Right atrium auricular region (tissue), 2 donors: ENCODE results near the gene FAM76A. TPM values are rescaled to one million over a fixed set of nuclear protein-coding genes. Genes with fewer than 3 reads are reported as not detected.
"Not testable (repeated sequence)": the region's sequence is repeated elsewhere in the genome, so short reads cannot be mapped to it uniquely, and the experiment has no call there.

ENCODE experiments used
- DNase-seq: peaks from one replicate; pipeline ENCODE4 v3.0.0-alpha.2; 2019; ENCODE audit warnings: low spot score
- H3K27ac ChIP-seq, 2 donors: fragments of 200-600 bp; sonication (generic); 1 replicate in 1 of 2; 2 replicates in 1 of 2; pipeline ENCODE4 v1.5.1; 2016 to 2019
- H3K27me3 ChIP-seq, 2 donors: fragments of 200-600 bp; sonication (generic); one replicate each; pipeline versions ENCODE4 v1.5.1 to v1.6.0; 2017 to 2019
- H3K36me3 ChIP-seq: fragments of 200-600 bp; sonication (generic); one replicate; pipeline ENCODE4 v1.5.1; 2016
- H3K4me1 ChIP-seq, 2 donors: fragments of 200-600 bp; sonication (generic); one replicate each; pipeline versions ENCODE4 v1.5.1 to v1.6.0; 2017 to 2019
- H3K4me3 ChIP-seq, 2 donors: fragments of 200-600 bp; sonication (generic); 1 replicate in 1 of 2; 2 replicates in 1 of 2; pipeline ENCODE4 v1.5.1; 2017 to 2019; ENCODE audit warnings: mild to moderate bottlenecking in 1 of 2, moderate library complexity in 1 of 2
- H3K9me3 ChIP-seq, 2 donors: fragments of 200-600 bp; sonication (generic); one replicate each; pipeline ENCODE4 v1.5.1; 2019
- CTCF ChIP-seq, 2 donors: fragments of 200-600 bp; sonication (generic); IDR thresholded peaks; one replicate each; pipeline ENCODE4 v1.5.1; 2019; ENCODE audit warnings: antibody characterized with exemption in 2 of 2
- total RNA-seq, 2 donors: library from RNA; depleted of rRNA; stranded (reverse); fragments of >200 nt; gene quantifications; one replicate each; pipeline ENCODE4 v1.1.0, GENCODE V29; 2016

The FAM76A gene
- 10 to 100 TPM in 1 of 2 donors, 1 to 10 TPM in 1; 9.8 to 11.3 TPM for total RNA-seq

- peak; percentile 100 for DNase-seq
- Histone ChIP-seq H3K4me3 (peak within 1 kb of the TSS; percentile 82 to 96), H3K36me3 (peaks cover 7% of the 10 kb centered on the region), H3K4me1 (peaks cover 0 to 21% of the 10 kb centered on the region in 2 donors), H3K9me3 (no peaks in the 10 kb centered on the region), H3K27me3 (no peaks in the 10 kb centered on the region), H3K27ac (peak within 1 kb of the TSS; percentile 92 to 95)
- peak in 1 of 2 donors; percentile 47 for TF ChIP-seq CTCF (IDR thresholded peaks at IDR 0.05)
Measured at GRCh38 chr1:27725374-27726172, at the start of gene FAM76A. FAM76A (plus strand) TSS chr1:27725961; CDS start chr1:27726081, 120 bp downstream.

GRCh38 chr1:27676410-27676809 lies 49.4 kb upstream of the FAM76A start:
- peaks cover 0 to 14% of the 10 kb centered on the region in 2 donors for H3K4me1 ChIP-seq
- H3K27ac ChIP-seq: no peak overlapping the region
- no peaks in the 10 kb centered on the region for H3K27me3 ChIP-seq
- H3K9me3 ChIP-seq: peaks cover 0 to 5% of the 10 kb centered on the region in 2 donors
- no peak for DNase-seq
- H3K36me3 ChIP-seq: no peaks in the 10 kb centered on the region
- no peak for TF ChIP-seq CTCF (IDR thresholded peaks at IDR 0.05)
- no peak overlapping the region for H3K4me3 ChIP-seq

DNA sequence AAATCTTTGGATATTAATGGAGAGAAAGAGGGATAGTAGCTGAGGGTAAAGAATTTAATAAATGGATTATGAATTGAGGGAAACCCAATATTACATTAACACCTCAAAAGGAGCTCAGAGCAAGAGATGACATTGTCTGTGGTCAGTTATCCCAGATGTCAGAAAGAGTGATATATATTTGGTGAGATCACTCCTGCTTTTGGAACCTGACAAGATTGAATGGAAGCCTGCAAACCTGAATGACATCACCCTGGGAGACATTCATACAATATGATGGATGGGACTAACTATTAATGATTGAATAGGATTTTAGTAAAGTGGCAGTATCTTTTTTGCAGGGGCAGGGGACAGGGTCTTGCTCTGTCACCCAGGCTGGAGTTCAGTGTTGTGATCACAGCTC lies 47.0 kb upstream of the FAM76A start:
- no peaks in the 10 kb centered on the region for H3K27me3 ChIP-seq

GRCh38 chr1:27680225-27680791 lies 45.5 kb upstream of the FAM76A start:
- H3K36me3 ChIP-seq, H3K27me3 ChIP-seq, H3K27ac ChIP-seq, H3K4me1 ChIP-seq, DNase-seq, H3K4me3 ChIP-seq: not testable (repeated sequence)
- H3K9me3 ChIP-seq: peaks cover 0 to 14% of the 10 kb centered on the region in 2 donors

More for the DNA sequence above, 47.0 kb upstream of the FAM76A start:
- Histone ChIP-seq H3K36me3 (no peaks in the 10 kb centered on the region), H3K27ac (no peak overlapping the region), H3K9me3 (peaks cover 0 to 14% of the 10 kb centered on the region in 2 donors), H3K4me3 (no peak overlapping the region), H3K4me1 (no peaks in the 10 kb centered on the region)
- DNase-seq: no peak
- no peak for TF ChIP-seq CTCF (IDR thresholded peaks at IDR 0.05)

- H3K27ac ChIP-seq: not testable (repeated sequence)
Measured at GRCh38 chr1:27681580-27681979, 44.2 kb upstream of the FAM76A start.

DNA sequence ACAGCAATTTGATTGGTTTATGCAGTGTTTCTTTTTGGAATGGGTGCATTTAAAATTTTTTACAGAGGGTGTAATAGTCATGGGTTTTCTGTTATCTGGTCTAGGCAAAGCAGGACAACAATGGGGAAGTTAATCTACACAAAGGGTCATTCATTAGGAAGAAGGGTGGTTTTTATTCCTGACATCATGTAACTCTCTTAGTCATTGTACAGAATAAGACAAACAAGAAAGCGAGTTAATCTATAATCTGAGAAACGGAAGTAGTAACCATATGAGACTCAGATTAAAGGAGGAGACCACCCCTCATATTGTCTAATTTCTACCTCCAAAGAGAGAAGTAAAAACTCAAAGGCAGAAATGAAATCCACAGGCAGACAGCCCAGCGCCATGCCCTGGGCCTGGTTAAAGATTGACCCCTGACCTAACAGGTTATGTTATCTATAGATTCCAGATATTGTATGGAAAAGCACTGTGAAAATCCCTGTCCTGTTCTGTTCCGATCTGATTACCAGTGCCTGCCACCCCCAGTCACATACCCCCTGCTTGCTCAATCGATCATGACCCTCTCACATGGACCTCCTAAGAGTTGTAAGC lies 43.3 kb upstream of the FAM76A start:
- Histone ChIP-seq H3K36me3 (no peaks in the 10 kb centered on the region), H3K4me1 (no peaks in the 10 kb centered on the region), H3K27me3 (no peaks in the 10 kb centered on the region), H3K27ac (no peak overlapping the region), H3K9me3 (peaks cover 0 to 14% of the 10 kb centered on the region in 2 donors), H3K4me3 (no peak overlapping the region)
- TF ChIP-seq CTCF (IDR thresholded peaks at IDR 0.05): no peak
- no peak for DNase-seq

More at GRCh38 chr1:27681580-27681979, 44.2 kb upstream of the FAM76A start:
- DNase-seq, H3K4me3 ChIP-seq, H3K4me1 ChIP-seq, H3K36me3 ChIP-seq, H3K27me3 ChIP-seq: not testable (repeated sequence)
- peaks cover 0 to 14% of the 10 kb centered on the region in 2 donors for H3K9me3 ChIP-seq
